ENCODE measurements around the gene AFDN. TPM values are rescaled to one million over a fixed set of nuclear protein-coding genes. Genes with fewer than 3 reads are reported as not detected.

The AFDN gene
- total and polyA plus RNA-seq, 3 donors from 2014 or later: 87.6 to 333 (median 291) TPM

DNA sequence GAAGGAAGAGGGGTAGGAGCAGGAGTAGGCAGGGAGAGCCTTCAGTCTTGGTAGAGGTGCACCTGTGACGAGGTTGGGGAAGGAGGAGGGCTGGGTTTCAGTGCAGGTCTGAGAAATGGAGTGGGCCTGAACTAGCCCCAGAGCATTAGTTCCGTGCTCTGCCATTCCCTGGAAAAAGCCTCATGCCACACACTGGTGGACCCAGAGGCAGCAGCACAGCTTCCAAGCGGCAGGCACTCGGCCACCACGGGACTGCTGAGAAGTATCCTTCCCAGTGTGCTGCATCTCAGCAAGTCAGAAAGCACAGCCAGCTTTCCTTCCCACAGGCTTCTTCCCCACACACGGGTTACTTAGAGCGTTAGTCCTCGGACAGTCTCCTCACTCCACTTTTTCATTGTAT is 93.5 kb downstream of the AFDN start:
- H3K36me3 ChIP-seq (ENCODE audit: low read depth, missing control alignments): no peaks in the 10 kb centered on the region
- H3K9me3 ChIP-seq: no peaks in the 10 kb centered on the region
- no peak for DNase-seq
- no peak overlapping the region for H3K4me3 ChIP-seq
- TF ChIP-seq CTCF (IDR thresholded peaks at IDR 0.05): no peak
- TF ChIP-seq POLR2A (IDR thresholded peaks at IDR 0.05): no peak
- H3K27me3 ChIP-seq: no peaks in the 10 kb centered on the region
- intact Hi-C loops (cut with DNase I; ENCODE audit: low total_unique reads): no loop called here
- H3K4me1 ChIP-seq: no peaks in the 10 kb centered on the region
- WGBS, 2 donors: 83 to 94% methylated on average over 8 of the region's 8 CpGs
- H3K27ac ChIP-seq: no peak overlapping the region

GRCh38 chr6:167921831-167922230 is 95.1 kb downstream of the AFDN start:
- H3K4me1 ChIP-seq: no peaks in the 10 kb centered on the region
- H3K9me3 ChIP-seq: no peaks in the 10 kb centered on the region
- no peak for DNase-seq
- no peak overlapping the region for H3K4me3 ChIP-seq
- no peaks in the 10 kb centered on the region for H3K36me3 ChIP-seq (ENCODE audit: low read depth, missing control alignments)
- H3K27me3 ChIP-seq: no peaks in the 10 kb centered on the region
- TF ChIP-seq POLR2A (IDR thresholded peaks at IDR 0.05) (no peak), CTCF (IDR thresholded peaks at IDR 0.05) (no peak)
- H3K27ac ChIP-seq: no peak overlapping the region
- WGBS, 2 donors: 79 to 85% methylated on average over 6 of the region's 6 CpGs
- intact Hi-C loops (cut with DNase I; ENCODE audit: low total_unique reads): no loop called here

DNA sequence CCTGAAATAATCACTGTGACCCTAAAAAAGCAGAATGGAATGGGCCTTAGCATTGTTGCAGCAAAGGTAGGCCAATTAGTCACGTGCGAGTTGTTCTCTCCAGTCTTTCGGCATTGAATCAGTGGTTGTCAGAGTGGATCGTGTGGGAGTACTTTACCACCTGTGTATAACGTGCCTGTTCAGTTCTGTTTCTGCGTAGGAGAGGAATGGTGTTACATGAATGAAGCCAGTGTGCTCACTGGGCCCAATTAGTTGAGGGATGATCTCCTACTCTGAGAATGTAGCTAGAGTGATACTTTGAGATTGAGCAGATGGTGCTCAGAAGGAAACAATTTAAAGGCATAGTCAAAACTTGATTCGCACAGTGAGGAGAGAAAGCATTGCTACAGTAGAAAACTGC is 98.3 kb downstream of the AFDN start:
- Histone ChIP-seq H3K27ac (no peak overlapping the region), H3K27me3 (no peaks in the 10 kb centered on the region), H3K4me1 (no peaks in the 10 kb centered on the region), H3K36me3 (ENCODE audit: low read depth, missing control alignments) (no peaks in the 10 kb centered on the region), H3K4me3 (no peak overlapping the region), H3K9me3 (no peaks in the 10 kb centered on the region)
- intact Hi-C loops (cut with DNase I; ENCODE audit: low total_unique reads): no loop called here
- 69 to 78% methylated on average over 7 of the region's 7 CpGs for WGBS, 2 donors
- no peak for DNase-seq
- TF ChIP-seq CTCF (IDR thresholded peaks at IDR 0.05): no peak

GRCh38 chr6:167927246-167927645 is 100.5 kb downstream of the AFDN start:
- Histone ChIP-seq H3K27me3 (no peaks in the 10 kb centered on the region), H3K36me3 (ENCODE audit: low read depth, missing control alignments) (no peaks in the 10 kb centered on the region), H3K4me1 (no peaks in the 10 kb centered on the region), H3K4me3 (no peak overlapping the region), H3K27ac (no peak overlapping the region), H3K9me3 (no peaks in the 10 kb centered on the region)
- DNase-seq: no peak
- no peak for TF ChIP-seq POLR2A (IDR thresholded peaks at IDR 0.05)
- TF ChIP-seq CTCF (IDR thresholded peaks at IDR 0.05): no peak
- intact Hi-C loops (cut with DNase I; ENCODE audit: low total_unique reads): no loop called here
- 84 to 85% methylated on average over 6 of the region's 6 CpGs for WGBS, 2 donors

DNA sequence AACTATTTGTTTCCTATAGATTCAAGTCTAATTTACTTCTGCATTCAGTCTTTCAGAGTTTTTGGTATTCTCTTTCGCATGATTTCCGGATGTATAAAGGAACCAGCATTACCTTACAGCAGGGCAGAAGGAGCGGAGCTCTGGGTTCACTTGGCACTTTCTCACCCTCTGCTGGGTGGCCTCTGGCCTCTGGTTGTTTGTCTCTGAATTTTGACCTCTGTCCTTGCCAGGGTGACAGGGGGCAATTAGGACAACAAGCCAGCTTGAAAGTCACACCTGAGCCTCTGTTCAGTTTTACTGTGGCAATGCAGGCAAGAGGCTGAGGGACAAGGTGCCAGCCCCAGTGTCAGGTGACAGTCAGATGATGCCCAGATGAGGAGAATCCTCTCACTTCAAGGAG is 101.4 kb downstream of the AFDN start:
- H3K9me3 ChIP-seq: no peaks in the 10 kb centered on the region
- no peak overlapping the region for H3K4me3 ChIP-seq
- TF ChIP-seq POLR2A (IDR thresholded peaks at IDR 0.05) (no peak), CTCF (IDR thresholded peaks at IDR 0.05) (no peak)
- no peaks in the 10 kb centered on the region for H3K36me3 ChIP-seq (ENCODE audit: low read depth, missing control alignments)
- H3K4me1 ChIP-seq: no peaks in the 10 kb centered on the region
- no peak overlapping the region for H3K27ac ChIP-seq
- no peak for DNase-seq
- WGBS, 2 donors: 98% methylated on average over 3 of the region's 3 CpGs
- intact Hi-C loops (cut with DNase I; ENCODE audit: low total_unique reads): no loop called here
- no peaks in the 10 kb centered on the region for H3K27me3 ChIP-seq
